DOHH2 (cell line): ENCODE results near the gene HK2.

Source experiments
- H3F3A ChIP-seq: fragments of 200-600 bp; sonication (generic), shearing (Covaris generic); 2 replicates; pipeline ENCODE4 v1.6.0; 2016; ENCODE audit warnings: antibody characterized with exemption, mild to moderate bottlenecking; ENCODE audit not compliant: control insufficient read depth, insufficient read depth
- H3K27ac ChIP-seq: fragments of 200-600 bp; sonication (generic); 2 replicates; pipeline ENCODE4 v1.5.1; 2014; ENCODE audit warnings: low read depth, mild to moderate bottlenecking, low read length, moderate library complexity
- H3K27me3 ChIP-seq: fragments of 200-600 bp; sonication (generic); 2 replicates; pipeline ENCODE4 v1.6.1; 2014; ENCODE audit warnings: mild to moderate bottlenecking, low read length, mixed read lengths; ENCODE audit not compliant: control insufficient read depth
- H3K36me3 ChIP-seq: fragments of 200-600 bp; sonication (generic); 2 replicates; pipeline ENCODE4 v1.6.1; 2014; ENCODE audit warnings: mild to moderate bottlenecking, low read length, moderate library complexity, mixed read lengths; ENCODE audit not compliant: control insufficient read depth
- H3K4me1 ChIP-seq: fragments of 200-600 bp; sonication (generic); 2 replicates; pipeline ENCODE4 v1.6.1; 2014; ENCODE audit warnings: mild to moderate bottlenecking, low read length, mixed read lengths; ENCODE audit not compliant: control insufficient read depth
- H3K4me2 ChIP-seq: fragments of 200-600 bp; sonication (generic); 2 replicates; pipeline ENCODE4 v1.6.0; 2014; ENCODE audit warnings: mild to moderate bottlenecking, low read length, moderate library complexity
- H3K4me3 ChIP-seq: fragments of 200-600 bp; sonication (generic); 2 replicates; pipeline ENCODE4 v1.5.1; 2014; ENCODE audit warnings: mild to moderate bottlenecking, low read length, mixed read lengths
- H3K79me2 ChIP-seq: fragments of 200-600 bp; sonication (generic); 2 replicates; pipeline ENCODE4 v1.6.1; 2014; ENCODE audit warnings: mild to moderate bottlenecking, low read length, mixed read lengths; ENCODE audit not compliant: control insufficient read depth
- H3K9me2 ChIP-seq: fragments of 200-600 bp; sonication (generic); replicated peaks from 2 replicates; pipeline ENCODE4 v1.6.1; 2014; ENCODE audit warnings: mild to moderate bottlenecking, low read length, mixed read lengths; ENCODE audit not compliant: control insufficient read depth
- H3K9me3 ChIP-seq: fragments of 200-600 bp; sonication (generic); 2 replicates; pipeline ENCODE4 v1.6.1; 2014; ENCODE audit warnings: antibody characterized with exemption, low read length, mixed read lengths; ENCODE audit not compliant: control insufficient read depth, insufficient read depth
- H4K20me1 ChIP-seq: fragments of 200-600 bp; sonication (generic); 2 replicates; pipeline ENCODE4 v1.6.0; 2014; ENCODE audit warnings: low read depth, mild to moderate bottlenecking, antibody characterized with exemption, low read length, moderate library complexity; ENCODE audit not compliant: control insufficient read depth, insufficient read depth
- EZH2phosphoT487 ChIP-seq: fragments of 200-600 bp; sonication (generic); IDR thresholded peaks from 2 replicates; pipeline ENCODE4 v1.6.1; 2017; ENCODE audit warnings: borderline replicate concordance, mild to moderate bottlenecking, antibody characterized with exemption, low read length, moderate library complexity, mixed read lengths
- TF ChIP-seq, protein P1 (sequence below): fragments of 200-600 bp; sonication (generic); IDR thresholded peaks from one replicate; pipeline ENCODE4 v1.5.1; 2014; ENCODE audit warnings: antibody characterized with exemption, mild to moderate bottlenecking, low read depth, low read length; ENCODE audit not compliant: poor library complexity, severe bottlenecking

The HK2 gene

GRCh38 chr2:74927621-74928020 is 93.7 kb downstream of the HK2 start:
- H3K4me1 ChIP-seq = no peaks in the 10 kb centered on the region
- peaks cover 8% of the 10 kb centered on the region; the same call in 1 of the 2 replicates for H3K27me3 ChIP-seq
- no peaks in the 10 kb centered on the region for H4K20me1 ChIP-seq
- H3K79me2 ChIP-seq = no peaks in the 10 kb centered on the region
- TF ChIP-seq, protein P1, sequence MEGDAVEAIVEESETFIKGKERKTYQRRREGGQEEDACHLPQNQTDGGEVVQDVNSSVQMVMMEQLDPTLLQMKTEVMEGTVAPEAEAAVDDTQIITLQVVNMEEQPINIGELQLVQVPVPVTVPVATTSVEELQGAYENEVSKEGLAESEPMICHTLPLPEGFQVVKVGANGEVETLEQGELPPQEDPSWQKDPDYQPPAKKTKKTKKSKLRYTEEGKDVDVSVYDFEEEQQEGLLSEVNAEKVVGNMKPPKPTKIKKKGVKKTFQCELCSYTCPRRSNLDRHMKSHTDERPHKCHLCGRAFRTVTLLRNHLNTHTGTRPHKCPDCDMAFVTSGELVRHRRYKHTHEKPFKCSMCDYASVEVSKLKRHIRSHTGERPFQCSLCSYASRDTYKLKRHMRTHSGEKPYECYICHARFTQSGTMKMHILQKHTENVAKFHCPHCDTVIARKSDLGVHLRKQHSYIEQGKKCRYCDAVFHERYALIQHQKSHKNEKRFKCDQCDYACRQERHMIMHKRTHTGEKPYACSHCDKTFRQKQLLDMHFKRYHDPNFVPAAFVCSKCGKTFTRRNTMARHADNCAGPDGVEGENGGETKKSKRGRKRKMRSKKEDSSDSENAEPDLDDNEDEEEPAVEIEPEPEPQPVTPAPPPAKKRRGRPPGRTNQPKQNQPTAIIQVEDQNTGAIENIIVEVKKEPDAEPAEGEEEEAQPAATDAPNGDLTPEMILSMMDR = no peak
- H3K27ac ChIP-seq = no peak overlapping the region
- H3K9me2 ChIP-seq = no peaks in the 10 kb centered on the region
- H3K36me3 ChIP-seq = no peaks in the 10 kb centered on the region
- no peaks in the 10 kb centered on the region for H3F3A ChIP-seq
- H3K4me2 ChIP-seq = no peak overlapping the region
- no peaks in the 10 kb centered on the region for H3K9me3 ChIP-seq
- no peak overlapping the region for H3K4me3 ChIP-seq

DNA sequence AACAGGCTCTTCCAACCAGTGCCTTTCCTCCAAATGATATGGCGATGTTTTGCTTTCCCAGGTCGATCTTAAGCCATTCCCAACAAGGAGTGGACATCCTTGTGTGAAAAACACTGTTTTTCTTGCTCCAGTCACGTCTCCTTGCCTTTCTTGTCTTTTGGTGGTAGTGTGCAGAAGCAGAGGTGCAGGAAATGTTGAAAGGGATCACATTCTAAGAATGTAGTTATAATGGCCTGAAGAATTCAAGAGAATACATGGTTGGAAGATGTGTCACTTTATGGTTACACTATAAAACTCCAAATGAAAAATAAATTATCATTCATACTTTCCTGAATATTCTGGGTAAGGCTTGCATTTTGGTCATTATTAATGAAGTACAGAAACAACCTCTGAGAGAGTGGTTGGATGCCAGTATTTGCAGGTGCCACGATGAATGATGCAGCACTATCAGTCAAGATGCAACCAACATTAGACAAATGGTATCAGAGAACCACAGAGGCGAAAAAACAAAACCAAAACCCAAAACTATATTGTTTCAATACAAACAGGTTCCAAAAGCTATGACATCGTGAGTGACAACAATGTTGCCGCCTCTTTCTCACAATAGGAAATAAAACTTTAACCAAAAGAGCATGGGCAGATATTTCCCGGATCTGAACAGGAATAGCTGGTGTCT is 97.0 kb downstream of the HK2 start:
- no peaks in the 10 kb centered on the region for H3F3A ChIP-seq
- H3K36me3 ChIP-seq = no peaks in the 10 kb centered on the region
- no peak overlapping the region for H3K4me2 ChIP-seq
- no peaks in the 10 kb centered on the region for H4K20me1 ChIP-seq
- no peaks in the 10 kb centered on the region for H3K9me3 ChIP-seq
- H3K4me1 ChIP-seq = no peaks in the 10 kb centered on the region
- H3K27me3 ChIP-seq = peaks cover 15% of the 10 kb centered on the region; the same call in 1 of the 2 replicates
- H3K9me2 ChIP-seq = no peaks in the 10 kb centered on the region
- no peak for TF ChIP-seq EZH2phosphoT487
- TF ChIP-seq, protein P1 = no peak
- no peak overlapping the region for H3K4me3 ChIP-seq
- H3K27ac ChIP-seq = no peak overlapping the region
- no peaks in the 10 kb centered on the region for H3K79me2 ChIP-seq

DNA sequence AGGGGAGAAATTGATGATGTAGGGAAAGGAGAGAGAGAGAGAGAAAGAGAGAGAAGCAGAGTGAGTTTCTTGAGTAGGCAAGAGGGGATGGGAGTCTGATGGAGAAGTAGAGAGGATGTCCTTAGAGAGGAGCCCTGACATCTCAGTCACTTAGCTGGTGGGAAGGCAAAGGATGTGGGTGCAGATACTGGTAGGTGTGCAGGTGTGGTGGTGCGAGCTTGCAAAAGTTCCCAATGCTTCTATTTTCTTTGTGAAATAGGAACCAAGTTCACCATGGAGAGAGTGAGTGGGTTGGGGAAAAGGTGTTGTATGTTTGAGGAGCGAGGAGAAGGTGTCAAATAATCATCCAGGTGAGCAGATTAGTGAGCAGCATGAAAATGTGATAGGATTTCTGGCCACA is 98.0 kb downstream of the HK2 start:
- Histone ChIP-seq H3K4me1 (no peaks in the 10 kb centered on the region), H3K79me2 (no peaks in the 10 kb centered on the region), H3K4me2 (no peak overlapping the region), H3K9me2 (no peaks in the 10 kb centered on the region), H3K4me3 (no peak overlapping the region), H3K9me3 (no peaks in the 10 kb centered on the region), H3K36me3 (no peaks in the 10 kb centered on the region), H4K20me1 (no peaks in the 10 kb centered on the region), H3F3A (no peaks in the 10 kb centered on the region), H3K27ac (no peak overlapping the region), H3K27me3 (peaks cover 18% of the 10 kb centered on the region)
- TF ChIP-seq, protein P1 = no peak
- no peak for TF ChIP-seq EZH2phosphoT487
